A673 (cell line): ENCODE results near the gene NDUFAF2.

Experiments used
- EZH2 ChIP-seq: fragments of 200-600 bp; sonication (generic); IDR thresholded peaks from 2 replicates; pipeline ENCODE4 v1.6.1; 2017; ENCODE audit warnings: borderline replicate concordance, low read depth, mild to moderate bottlenecking, mixed read lengths, antibody characterized with exemption, low read length; ENCODE audit not compliant: poor library complexity, severe bottlenecking
- TF ChIP-seq, protein P1 (sequence below): fragments of 300-800, 200-600 bp; sonication (generic); conservative IDR thresholded peaks from 2 replicates; pipeline ENCODE4 v1.5.1; 2017; ENCODE audit warnings: low read depth, mild to moderate bottlenecking, antibody characterized with exemption, low read length, moderate library complexity, mixed read lengths

GRCh38 chr5:60903356-60903755, 41.6 kb upstream of the NDUFAF2 start:
- TF ChIP-seq, protein P1, sequence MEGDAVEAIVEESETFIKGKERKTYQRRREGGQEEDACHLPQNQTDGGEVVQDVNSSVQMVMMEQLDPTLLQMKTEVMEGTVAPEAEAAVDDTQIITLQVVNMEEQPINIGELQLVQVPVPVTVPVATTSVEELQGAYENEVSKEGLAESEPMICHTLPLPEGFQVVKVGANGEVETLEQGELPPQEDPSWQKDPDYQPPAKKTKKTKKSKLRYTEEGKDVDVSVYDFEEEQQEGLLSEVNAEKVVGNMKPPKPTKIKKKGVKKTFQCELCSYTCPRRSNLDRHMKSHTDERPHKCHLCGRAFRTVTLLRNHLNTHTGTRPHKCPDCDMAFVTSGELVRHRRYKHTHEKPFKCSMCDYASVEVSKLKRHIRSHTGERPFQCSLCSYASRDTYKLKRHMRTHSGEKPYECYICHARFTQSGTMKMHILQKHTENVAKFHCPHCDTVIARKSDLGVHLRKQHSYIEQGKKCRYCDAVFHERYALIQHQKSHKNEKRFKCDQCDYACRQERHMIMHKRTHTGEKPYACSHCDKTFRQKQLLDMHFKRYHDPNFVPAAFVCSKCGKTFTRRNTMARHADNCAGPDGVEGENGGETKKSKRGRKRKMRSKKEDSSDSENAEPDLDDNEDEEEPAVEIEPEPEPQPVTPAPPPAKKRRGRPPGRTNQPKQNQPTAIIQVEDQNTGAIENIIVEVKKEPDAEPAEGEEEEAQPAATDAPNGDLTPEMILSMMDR = no peak
- TF ChIP-seq EZH2 = no peak
